ENCODE data around the gene STAB2.

DNA sequence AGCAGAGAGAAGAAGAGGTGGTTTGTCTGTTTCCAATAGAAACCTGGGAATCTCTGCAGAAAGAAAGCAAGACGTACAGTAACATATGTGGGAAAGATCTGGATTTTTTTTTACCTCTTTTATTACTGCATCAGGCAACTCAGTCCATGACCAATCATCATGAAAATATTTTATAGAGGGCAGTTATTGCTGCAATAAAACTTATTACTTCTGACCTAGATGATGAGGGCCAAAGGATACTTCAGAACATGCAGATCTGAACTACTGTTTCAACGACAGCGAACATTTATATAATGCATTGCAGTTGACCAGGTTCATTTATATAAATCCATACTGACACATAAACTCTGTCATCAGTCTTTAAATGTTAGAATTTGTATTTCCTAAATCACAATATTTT, 67.7 kb downstream of the STAB2 start:
- TF ChIP-seq TEAD4 (IDR thresholded peaks at IDR 0.05; ENCODE audit: borderline replicate concordance, insufficient read depth) (no peak), EZH2phosphoT487 (IDR thresholded peaks at IDR 0.05; ENCODE audit: borderline replicate concordance, low read depth) (no peak), MXI1 (IDR thresholded peaks at IDR 0.05; ENCODE audit: low read depth, low read length) (no peak), TCF12 (IDR thresholded peaks at IDR 0.05) (no peak), TAF1 (IDR thresholded peaks at IDR 0.05; ENCODE audit: borderline replicate concordance, low read depth, low read length) (no peak), GABPA (IDR thresholded peaks at IDR 0.05; ENCODE audit: low read depth) (no peak), CHD2 (IDR thresholded peaks at IDR 0.05; ENCODE audit: low read length, partially characterized antibody) (no peak)
- TF ChIP-seq, protein P1, sequence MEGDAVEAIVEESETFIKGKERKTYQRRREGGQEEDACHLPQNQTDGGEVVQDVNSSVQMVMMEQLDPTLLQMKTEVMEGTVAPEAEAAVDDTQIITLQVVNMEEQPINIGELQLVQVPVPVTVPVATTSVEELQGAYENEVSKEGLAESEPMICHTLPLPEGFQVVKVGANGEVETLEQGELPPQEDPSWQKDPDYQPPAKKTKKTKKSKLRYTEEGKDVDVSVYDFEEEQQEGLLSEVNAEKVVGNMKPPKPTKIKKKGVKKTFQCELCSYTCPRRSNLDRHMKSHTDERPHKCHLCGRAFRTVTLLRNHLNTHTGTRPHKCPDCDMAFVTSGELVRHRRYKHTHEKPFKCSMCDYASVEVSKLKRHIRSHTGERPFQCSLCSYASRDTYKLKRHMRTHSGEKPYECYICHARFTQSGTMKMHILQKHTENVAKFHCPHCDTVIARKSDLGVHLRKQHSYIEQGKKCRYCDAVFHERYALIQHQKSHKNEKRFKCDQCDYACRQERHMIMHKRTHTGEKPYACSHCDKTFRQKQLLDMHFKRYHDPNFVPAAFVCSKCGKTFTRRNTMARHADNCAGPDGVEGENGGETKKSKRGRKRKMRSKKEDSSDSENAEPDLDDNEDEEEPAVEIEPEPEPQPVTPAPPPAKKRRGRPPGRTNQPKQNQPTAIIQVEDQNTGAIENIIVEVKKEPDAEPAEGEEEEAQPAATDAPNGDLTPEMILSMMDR (IDR thresholded peaks at IDR 0.05): no peak
- TF ChIP-seq, protein P2, sequence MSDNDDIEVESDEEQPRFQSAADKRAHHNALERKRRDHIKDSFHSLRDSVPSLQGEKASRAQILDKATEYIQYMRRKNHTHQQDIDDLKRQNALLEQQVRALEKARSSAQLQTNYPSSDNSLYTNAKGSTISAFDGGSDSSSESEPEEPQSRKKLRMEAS (IDR thresholded peaks at IDR 0.05; ENCODE audit: low read depth): no peak

Measured in SK-N-SH (cell line).